Karpas-422 (cell line): ENCODE data around the gene GPI. TPM values are rescaled to one million over a fixed set of nuclear protein-coding genes. Genes with fewer than 3 reads are reported as not detected.

Experiments used
- DNase-seq: peaks from one replicate; pipeline ENCODE4 v3.0.0-alpha.2; 2015
- H2AFZ ChIP-seq: fragments of 200-600 bp; sonication (generic); 2 replicates; pipeline ENCODE4 v1.6.1; 2014; ENCODE audit warnings: antibody characterized with exemption, low read length, mixed read lengths
- H3K27ac ChIP-seq: fragments of 200-600 bp; sonication (generic); 2 replicates; pipeline ENCODE4 v1.5.1; 2014; ENCODE audit warnings: mild to moderate bottlenecking, low read length, moderate library complexity
- H3K27me3 ChIP-seq: fragments of 200-600 bp; sonication (generic); 2 replicates; pipeline ENCODE4 v1.6.1; 2014; ENCODE audit warnings: low read length, mixed read lengths
- H3K36me3 ChIP-seq: fragments of 200-600 bp; sonication (generic); 2 replicates; pipeline ENCODE4 v1.6.1; 2014; ENCODE audit warnings: low read length, mixed read lengths; ENCODE audit not compliant: insufficient read depth
- H3K4me1 ChIP-seq: fragments of 200-600 bp; sonication (generic); 2 replicates; pipeline ENCODE4 v1.6.1; 2014; ENCODE audit warnings: mild to moderate bottlenecking, low read length, mixed read lengths
- H3K4me2 ChIP-seq: fragments of 200-600 bp; sonication (generic); 2 replicates; pipeline ENCODE4 v1.6.1; 2014; ENCODE audit warnings: low read length, low read depth, mild to moderate bottlenecking; ENCODE audit not compliant: poor library complexity, severe bottlenecking
- H3K4me3 ChIP-seq: fragments of 200-600 bp; sonication (generic); 2 replicates; pipeline ENCODE4 v1.5.1; 2014; ENCODE audit warnings: mild to moderate bottlenecking, antibody characterized with exemption, low read length, mixed read lengths
- H3K79me2 ChIP-seq: fragments of 200-600 bp; sonication (generic); 2 replicates; pipeline ENCODE4 v1.6.1; 2014; ENCODE audit warnings: mild to moderate bottlenecking, low read length, mixed read lengths
- H3K9ac ChIP-seq: fragments of 200-600 bp; sonication (generic); 2 replicates; pipeline ENCODE4 v1.6.0; 2014; ENCODE audit warnings: low read length
- H3K9me2 ChIP-seq: fragments of 200-600 bp; sonication (generic), shearing (Covaris generic); replicated peaks from 2 replicates; pipeline ENCODE4 v1.6.0; 2014; ENCODE audit warnings: mild to moderate bottlenecking, low read length, moderate library complexity; ENCODE audit not compliant: insufficient read depth
- H3K9me3 ChIP-seq: fragments of 300-700, 200-600 bp; sonication (generic); 2 replicates; pipeline ENCODE4 v1.6.1; 2014; ENCODE audit warnings: low read length, mixed read lengths
- H4K20me1 ChIP-seq: fragments of 200-600 bp; sonication (generic); 2 replicates; pipeline ENCODE4 v1.6.1; 2014; ENCODE audit warnings: mild to moderate bottlenecking, antibody characterized with exemption, low read length, low read depth; ENCODE audit not compliant: insufficient read depth
- total RNA-seq: library from RNA; depleted of rRNA; stranded (reverse); fragments of >200 nt; shearing (Covaris generic); gene quantifications from 2 replicates; pipeline ENCODE4 v1.2.3, GENCODE V29; 2014; ENCODE audit warnings: low replicate concordance

The GPI gene
- total RNA-seq, 1 experiment from 2014 or later: 219 TPM

DNA sequence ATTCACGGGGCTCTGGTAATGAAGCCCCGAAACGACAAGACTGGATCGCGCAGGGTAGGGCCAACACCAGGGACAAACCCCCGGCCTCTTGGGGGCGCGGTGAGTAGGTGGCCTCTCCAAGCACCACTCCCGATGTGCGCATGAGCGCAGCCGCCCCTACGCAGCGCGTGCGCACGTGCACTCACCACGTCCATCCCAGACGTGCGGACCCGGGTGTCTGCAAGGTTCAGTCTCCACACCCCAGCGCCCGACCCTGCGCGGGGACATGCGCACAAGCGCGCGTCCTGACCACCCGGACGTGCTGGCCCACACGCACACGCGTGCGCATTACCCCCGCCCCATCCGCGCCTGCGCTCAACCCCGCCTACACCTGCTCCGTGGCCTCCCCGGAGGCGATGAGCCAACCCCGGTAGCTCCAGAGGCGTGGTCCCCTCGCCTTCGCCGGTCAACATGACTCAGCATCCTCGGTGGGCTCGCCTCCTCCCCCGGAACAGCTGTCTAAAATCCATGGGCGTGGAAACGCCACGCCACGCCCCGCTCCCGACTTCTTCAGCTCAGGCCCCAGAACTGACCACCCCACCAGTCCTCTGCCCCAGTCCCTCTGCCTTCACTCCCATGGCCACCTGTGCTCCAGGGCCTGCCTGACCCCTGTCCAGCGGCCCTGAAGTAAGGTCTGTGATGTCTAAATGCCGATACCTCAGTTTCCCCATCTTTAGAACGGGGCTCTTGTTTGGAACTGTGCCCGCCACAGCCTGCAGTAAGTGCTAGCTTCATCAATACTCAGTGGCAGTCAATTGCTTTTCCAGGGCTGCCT lies 5.6 kb upstream of the GPI start:
- Histone ChIP-seq H3K4me3 (peak overlapping the region; percentile 74), H3K9ac (peak overlapping the region; percentile 69), H3K4me1 (peaks cover 37% of the 10 kb centered on the region), H3K9me3 (no peaks in the 10 kb centered on the region), H3K27ac (peak overlapping the region; percentile 66), H3K9me2 (no peaks in the 10 kb centered on the region), H3K4me2 (peak overlapping the region; percentile 93), H3K36me3 (peaks cover 6% of the 10 kb centered on the region; the same call in 1 of the 2 replicates), H3K79me2 (no peaks in the 10 kb centered on the region), H4K20me1 (no peaks in the 10 kb centered on the region), H3K27me3 (no peaks in the 10 kb centered on the region), H2AFZ (peak overlapping the region; percentile 74)
- peak; percentile 99 for DNase-seq

DNA sequence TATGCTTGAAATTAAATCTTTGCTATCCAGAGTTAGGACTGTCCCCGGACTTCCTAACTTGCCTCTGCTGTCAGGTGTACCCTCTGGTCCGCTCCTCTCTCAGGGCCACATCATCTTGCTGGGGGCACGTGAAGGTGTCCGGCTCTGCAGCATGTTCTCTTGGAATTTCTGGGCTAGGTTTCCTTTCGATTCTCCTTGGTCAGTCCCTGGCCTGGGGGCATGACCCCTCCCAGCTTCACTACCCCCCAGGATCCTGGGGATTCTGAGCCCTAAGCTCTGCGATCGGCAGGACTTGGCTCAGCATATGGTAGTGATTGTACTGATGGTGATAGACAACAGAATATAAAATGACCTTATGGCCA lies 5.1 kb upstream of the GPI start:
- H2AFZ ChIP-seq: 0 out of 2 replicates have a peak overlapping the region, but pooled peaks have one; percentile 54
- H3K4me3 ChIP-seq: peak overlapping the region; percentile 74

DNA sequence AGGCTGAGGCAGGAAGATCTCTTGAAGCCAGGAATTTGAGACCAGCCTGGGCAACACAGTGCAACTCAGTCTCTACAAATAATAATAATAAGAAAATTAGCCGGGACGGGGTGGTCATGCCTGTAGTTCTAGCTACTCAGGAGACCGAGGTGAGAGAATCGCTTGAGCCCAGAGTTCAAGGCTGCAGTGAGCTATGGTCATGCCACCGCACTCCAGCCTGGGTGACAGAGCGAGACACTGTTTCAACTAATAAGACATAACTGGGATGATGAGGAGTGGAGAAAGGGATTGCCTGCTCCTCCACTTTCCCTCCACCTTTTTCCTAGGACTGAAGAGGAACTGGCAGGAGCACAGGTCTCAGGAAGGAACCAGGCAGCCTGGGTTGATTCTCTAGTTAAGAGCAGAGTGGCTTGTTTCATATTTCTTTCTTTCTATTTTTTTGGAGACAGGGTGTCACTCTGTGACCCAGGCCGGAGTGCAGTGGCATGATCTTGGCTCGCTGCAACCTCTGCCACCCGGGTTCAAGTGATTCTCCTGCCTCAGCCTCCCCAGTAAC lies 4.6 kb upstream of the GPI start:
- no peak overlapping the region for H3K4me3 ChIP-seq
- H2AFZ ChIP-seq: no peak overlapping the region
- no peaks in the 10 kb centered on the region for H3K27me3 ChIP-seq
- H3K36me3 ChIP-seq: no peaks in the 10 kb centered on the region
- H3K79me2 ChIP-seq: peaks cover 4% of the 10 kb centered on the region
- no peaks in the 10 kb centered on the region for H3K9me2 ChIP-seq
- H3K4me1 ChIP-seq: peaks cover 42% of the 10 kb centered on the region
- no peak overlapping the region for H3K4me2 ChIP-seq
- H4K20me1 ChIP-seq: no peaks in the 10 kb centered on the region
- DNase-seq: no peak
- H3K9ac ChIP-seq: no peak overlapping the region
- H3K9me3 ChIP-seq: no peaks in the 10 kb centered on the region
- H3K27ac ChIP-seq: no peak overlapping the region

More for the DNA sequence above, 5.1 kb upstream of the GPI start:
- peak overlapping the region; percentile 69 for H3K9ac ChIP-seq
- no peaks in the 10 kb centered on the region for H3K79me2 ChIP-seq
- H3K27me3 ChIP-seq: no peaks in the 10 kb centered on the region
- no peak for DNase-seq
- peaks cover 42% of the 10 kb centered on the region for H3K4me1 ChIP-seq
- H3K4me2 ChIP-seq: peak overlapping the region; percentile 93
- H4K20me1 ChIP-seq: no peaks in the 10 kb centered on the region
- H3K9me2 ChIP-seq: no peaks in the 10 kb centered on the region
- peak overlapping the region; percentile 50; the same call in 1 of the 2 replicates for H3K27ac ChIP-seq
- no peaks in the 10 kb centered on the region for H3K9me3 ChIP-seq
- H3K36me3 ChIP-seq: peaks cover 3% of the 10 kb centered on the region; the same call in 1 of the 2 replicates

DNA sequence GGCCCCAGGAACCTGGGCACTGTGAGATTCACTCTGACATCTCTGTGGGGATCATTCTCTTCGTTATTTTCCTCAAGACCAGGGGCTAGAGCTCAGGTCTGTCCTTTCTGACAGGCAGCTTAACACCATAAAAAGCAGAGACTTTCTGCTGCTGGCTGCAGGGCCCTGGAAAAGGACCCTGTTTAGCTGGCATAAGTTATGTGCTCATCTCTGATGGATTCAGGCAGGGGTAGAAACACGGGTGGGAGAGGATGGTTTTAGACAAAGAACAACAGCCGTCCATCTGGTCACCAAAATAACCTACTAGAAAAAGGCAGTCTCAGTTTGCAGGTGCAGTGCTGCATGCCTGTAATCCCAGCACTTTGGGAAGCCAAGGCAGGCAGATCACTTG lies 2.3 kb upstream of the GPI start:
- Histone ChIP-seq H3K36me3 (peaks cover 18% of the 10 kb centered on the region), H3K9ac (peak overlapping the region; percentile 35; the same call in 1 of the 2 replicates), H3K9me3 (no peaks in the 10 kb centered on the region), H3K4me2 (no peak overlapping the region), H3K27ac (no peak overlapping the region), H3K27me3 (no peaks in the 10 kb centered on the region), H2AFZ (0 out of 2 replicates have a peak overlapping the region, but pooled peaks have one; percentile 1), H3K4me3 (no peak overlapping the region), H3K79me2 (peaks cover 26% of the 10 kb centered on the region), H3K9me2 (no peaks in the 10 kb centered on the region), H3K4me1 (peaks cover 48% of the 10 kb centered on the region), H4K20me1 (peaks cover 17% of the 10 kb centered on the region)
- DNase-seq: no peak

DNA sequence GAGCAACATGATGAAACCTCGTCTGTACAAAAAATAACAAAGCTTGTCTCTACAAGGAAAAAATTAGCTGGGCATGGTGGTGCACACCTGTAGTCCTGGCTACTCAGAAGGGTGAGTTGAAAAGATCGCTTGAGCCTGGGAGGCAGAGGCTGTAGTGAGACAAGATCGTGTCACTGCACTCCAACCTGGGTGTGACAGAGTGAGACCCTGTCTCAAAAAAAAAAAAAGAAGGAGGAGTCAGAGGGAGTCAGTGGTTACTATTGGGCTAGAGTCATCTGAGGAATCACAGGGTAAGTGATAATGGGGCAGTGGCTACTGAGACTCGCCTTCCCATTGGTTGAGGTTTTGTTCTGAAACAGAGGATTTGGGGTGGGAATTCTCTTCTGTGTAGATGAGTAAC lies 1.9 kb upstream of the GPI start:
- no peak overlapping the region for H2AFZ ChIP-seq
- no peaks in the 10 kb centered on the region for H3K27me3 ChIP-seq
- H3K9ac ChIP-seq: peak overlapping the region; percentile 35; the same call in 1 of the 2 replicates
- H3K79me2 ChIP-seq: peaks cover 30% of the 10 kb centered on the region
- peaks cover 17% of the 10 kb centered on the region for H4K20me1 ChIP-seq
- H3K4me3 ChIP-seq: no peak overlapping the region
- DNase-seq: no peak
- no peak overlapping the region for H3K4me2 ChIP-seq
- no peaks in the 10 kb centered on the region for H3K9me3 ChIP-seq
- H3K36me3 ChIP-seq: peaks cover 22% of the 10 kb centered on the region
- H3K27ac ChIP-seq: no peak overlapping the region
- no peaks in the 10 kb centered on the region for H3K9me2 ChIP-seq
- peaks cover 46% of the 10 kb centered on the region for H3K4me1 ChIP-seq

DNA sequence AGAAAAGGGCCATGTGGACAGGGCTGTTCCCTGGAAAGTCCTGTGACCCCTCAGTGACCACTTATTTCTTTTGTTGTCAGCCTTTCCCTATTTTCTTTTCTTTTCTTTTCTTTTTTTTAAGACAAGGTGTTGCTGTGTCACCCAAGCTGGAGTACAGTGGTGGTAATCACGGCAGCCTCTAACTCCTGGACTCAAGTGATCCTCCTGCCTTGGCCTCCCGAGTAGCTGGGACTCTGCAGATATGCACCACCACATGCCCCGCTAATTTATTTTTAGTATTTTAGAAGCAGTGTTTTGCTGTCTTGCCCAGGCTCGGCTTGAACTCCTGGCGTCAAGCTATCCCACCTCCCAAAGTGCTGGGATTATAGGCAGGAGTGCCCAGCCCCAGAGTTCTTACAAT lies 1.1 kb upstream of the GPI start:
- peaks cover 23% of the 10 kb centered on the region for H4K20me1 ChIP-seq
- H2AFZ ChIP-seq: no peak overlapping the region
- peaks cover 39% of the 10 kb centered on the region for H3K79me2 ChIP-seq
- H3K4me2 ChIP-seq: peak overlapping the region; percentile 70
- H3K36me3 ChIP-seq: peaks cover 29% of the 10 kb centered on the region
- peaks cover 40% of the 10 kb centered on the region for H3K4me1 ChIP-seq
- H3K9me3 ChIP-seq: no peaks in the 10 kb centered on the region
- no peak overlapping the region; the same call in 1 of the 2 replicates for H3K4me3 ChIP-seq
- no peak overlapping the region for H3K27ac ChIP-seq
- H3K9ac ChIP-seq: peak overlapping the region; percentile 67; the same call in 1 of the 2 replicates
- H3K9me2 ChIP-seq: no peaks in the 10 kb centered on the region
- no peaks in the 10 kb centered on the region for H3K27me3 ChIP-seq
- DNase-seq: no peak

DNA sequence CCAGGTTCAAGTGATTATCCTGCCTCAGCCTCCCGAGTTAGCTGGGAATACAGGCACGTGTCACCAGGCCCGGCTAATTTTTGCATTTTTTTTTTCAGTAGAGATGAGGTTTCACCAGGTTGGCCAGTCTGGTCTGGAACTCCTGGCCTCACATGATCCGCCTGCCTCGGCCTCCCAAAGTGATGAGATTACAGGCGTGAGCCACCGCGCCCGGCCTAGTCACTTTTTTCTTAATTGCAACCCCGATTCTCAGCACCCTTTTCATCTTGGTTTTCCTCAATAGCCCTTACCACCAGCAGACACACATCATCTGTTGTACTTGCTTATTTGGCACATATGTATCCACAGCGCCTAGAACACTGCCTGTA lies 550 bp upstream of the GPI start:
- peaks cover 29% of the 10 kb centered on the region for H3K36me3 ChIP-seq
- H3K27me3 ChIP-seq: no peaks in the 10 kb centered on the region
- H3K4me2 ChIP-seq: peak overlapping the region; percentile 70
- no peaks in the 10 kb centered on the region for H3K9me2 ChIP-seq
- H3K9me3 ChIP-seq: no peaks in the 10 kb centered on the region
- H3K9ac ChIP-seq: peak overlapping the region; percentile 67
- peaks cover 23% of the 10 kb centered on the region for H4K20me1 ChIP-seq
- H3K4me3 ChIP-seq: peak overlapping the region; percentile 100
- peak overlapping the region; percentile 29; the same call in 1 of the 2 replicates for H2AFZ ChIP-seq
- H3K79me2 ChIP-seq: peaks cover 41% of the 10 kb centered on the region
- no peak for DNase-seq
- H3K4me1 ChIP-seq: peaks cover 37% of the 10 kb centered on the region
- no peak overlapping the region for H3K27ac ChIP-seq
